Measurements from ENCODE around the gene PSMD13. TPM values are rescaled to one million over a fixed set of nuclear protein-coding genes. Genes with fewer than 3 reads are reported as not detected.
A peak's percentile ranks its signal among the peaks of the same experiment; 100 is the strongest.

The PSMD13 gene
- total and polyA plus RNA-seq, 2 of the 13 experiments (the other 11 are each of a cell fraction or from before 2014, with no cell fraction given) = 83.0 to 117 TPM

- in situ Hi-C loops (cut with HindIII; ENCODE audit: extremely low pct_ligation_motif_present, low pct_unique_long_range_greater_than_20kb) = no loop called here
- TF ChIP-seq, protein P1, sequence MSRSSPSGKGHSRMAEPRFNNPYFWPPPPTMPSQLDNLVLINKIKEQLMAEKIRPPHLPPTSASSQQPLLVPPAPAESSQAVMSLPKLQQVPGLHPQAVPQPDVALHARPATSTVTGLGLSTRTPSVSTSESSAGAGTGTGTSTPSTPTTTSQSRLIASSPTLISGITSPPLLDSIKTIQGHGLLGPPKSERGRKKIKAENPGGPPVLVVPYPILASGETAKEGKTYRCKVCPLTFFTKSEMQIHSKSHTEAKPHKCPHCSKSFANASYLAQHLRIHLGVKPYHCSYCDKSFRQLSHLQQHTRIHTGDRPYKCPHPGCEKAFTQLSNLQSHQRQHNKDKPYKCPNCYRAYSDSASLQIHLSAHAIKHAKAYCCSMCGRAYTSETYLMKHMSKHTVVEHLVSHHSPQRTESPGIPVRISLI (CRISPR knock-in tag; IDR thresholded peaks at IDR 0.05; ENCODE audit: borderline replicate concordance) = no peak
- TF ChIP-seq, protein P2, sequence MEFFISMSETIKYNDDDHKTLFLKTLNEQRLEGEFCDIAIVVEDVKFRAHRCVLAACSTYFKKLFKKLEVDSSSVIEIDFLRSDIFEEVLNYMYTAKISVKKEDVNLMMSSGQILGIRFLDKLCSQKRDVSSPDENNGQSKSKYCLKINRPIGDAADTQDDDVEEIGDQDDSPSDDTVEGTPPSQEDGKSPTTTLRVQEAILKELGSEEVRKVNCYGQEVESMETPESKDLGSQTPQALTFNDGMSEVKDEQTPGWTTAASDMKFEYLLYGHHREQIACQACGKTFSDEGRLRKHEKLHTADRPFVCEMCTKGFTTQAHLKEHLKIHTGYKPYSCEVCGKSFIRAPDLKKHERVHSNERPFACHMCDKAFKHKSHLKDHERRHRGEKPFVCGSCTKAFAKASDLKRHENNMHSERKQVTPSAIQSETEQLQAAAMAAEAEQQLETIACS (CRISPR knock-in tag; IDR thresholded peaks at IDR 0.05) = peak; percentile 76
- TF ChIP-seq ZNF687 (CRISPR knock-in tag; IDR thresholded peaks at IDR 0.05) (peak; percentile 69), TRIM24 (CRISPR knock-in tag; IDR thresholded peaks at IDR 0.05) (no peak), ZNF20 (CRISPR knock-in tag; IDR thresholded peaks at IDR 0.05) (no peak), MYC (CRISPR knock-in tag; IDR thresholded peaks at IDR 0.05; ENCODE audit: borderline replicate concordance) (peak; percentile 28; the same call in 1 of the 2 replicates), TAF15 (IDR thresholded peaks at IDR 0.05; ENCODE audit: low read depth, low read length, poor library complexity, severe bottlenecking) (no peak), ZBTB37 (CRISPR knock-in tag; IDR thresholded peaks at IDR 0.05) (no peak)
- TF ChIP-seq, protein P3, sequence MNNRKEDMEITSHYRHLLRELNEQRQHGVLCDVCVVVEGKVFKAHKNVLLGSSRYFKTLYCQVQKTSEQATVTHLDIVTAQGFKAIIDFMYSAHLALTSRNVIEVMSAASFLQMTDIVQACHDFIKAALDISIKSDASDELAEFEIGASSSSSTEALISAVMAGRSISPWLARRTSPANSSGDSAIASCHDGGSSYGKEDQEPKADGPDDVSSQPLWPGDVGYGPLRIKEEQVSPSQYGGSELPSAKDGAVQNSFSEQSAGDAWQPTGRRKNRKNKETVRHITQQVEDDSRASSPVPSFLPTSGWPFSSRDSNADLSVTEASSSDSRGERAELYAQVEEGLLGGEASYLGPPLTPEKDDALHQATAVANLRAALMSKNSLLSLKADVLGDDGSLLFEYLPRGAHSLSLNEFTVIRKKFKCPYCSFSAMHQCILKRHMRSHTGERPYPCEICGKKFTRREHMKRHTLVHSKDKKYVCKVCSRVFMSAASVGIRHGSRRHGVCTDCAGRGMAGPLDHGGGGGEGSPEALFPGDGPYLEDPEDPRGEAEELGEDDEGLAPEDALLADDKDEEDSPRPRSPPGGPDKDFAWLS (CRISPR knock-in tag; IDR thresholded peaks at IDR 0.05; ENCODE audit: borderline replicate concordance) = no peak
- TF ChIP-seq, protein P4, sequence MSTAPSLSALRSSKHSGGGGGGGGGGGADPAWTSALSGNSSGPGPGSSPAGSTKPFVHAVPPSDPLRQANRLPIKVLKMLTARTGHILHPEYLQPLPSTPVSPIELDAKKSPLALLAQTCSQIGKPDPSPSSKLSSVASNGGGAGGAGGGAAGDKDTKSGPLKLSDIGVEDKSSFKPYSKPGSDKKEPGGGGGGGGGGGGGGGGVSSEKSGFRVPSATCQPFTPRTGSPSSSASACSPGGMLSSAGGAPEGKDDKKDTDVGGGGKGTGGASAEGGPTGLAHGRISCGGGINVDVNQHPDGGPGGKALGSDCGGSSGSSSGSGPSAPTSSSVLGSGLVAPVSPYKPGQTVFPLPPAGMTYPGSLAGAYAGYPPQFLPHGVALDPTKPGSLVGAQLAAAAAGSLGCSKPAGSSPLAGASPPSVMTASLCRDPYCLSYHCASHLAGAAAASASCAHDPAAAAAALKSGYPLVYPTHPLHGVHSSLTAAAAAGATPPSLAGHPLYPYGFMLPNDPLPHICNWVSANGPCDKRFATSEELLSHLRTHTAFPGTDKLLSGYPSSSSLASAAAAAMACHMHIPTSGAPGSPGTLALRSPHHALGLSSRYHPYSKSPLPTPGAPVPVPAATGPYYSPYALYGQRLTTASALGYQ (CRISPR knock-in tag; IDR thresholded peaks at IDR 0.05) = no peak
These were observed 43.4 kb downstream of the PSMD13 start for GRCh38 chr11:279966-280705.

More at GRCh38 chr11:279966-280705, 43.4 kb downstream of the PSMD13 start:
- no peak overlapping the region for H3K27ac ChIP-seq (ENCODE audit: extremely low read length, insufficient read depth, low read length)
- no TSS peak for BruUV-seq (replicated peaks)
- no peaks in the 10 kb centered on the region for H4K20me1 ChIP-seq (ENCODE audit: insufficient read depth, low read length)
- POLR2A ChIA-PET = no interaction called here
- peak overlapping the region; percentile 55 for H3K4me2 ChIP-seq (ENCODE audit: low read depth, low read length)
- 10% methylated on average over 6 of the region's 85 CpGs for WGBS (ENCODE audit: low lambda C conversion rate)
- peak overlapping the region in 2 of 3 experiments; percentile 19 to 48; a peak in 2 of 6 replicates for H3K4me3 ChIP-seq (replicated peaks in 1 of 3; ENCODE audit: insufficient read depth in 1 of 3, low read depth in 2 of 3, low read length in 3 of 3)
- no peak for FAIRE-seq
- no peaks in the 10 kb centered on the region for H3K36me3 ChIP-seq (replicated peaks in 1 of 2; ENCODE audit: control insufficient read depth in 1 of 2, insufficient read depth in 2 of 2, low read length in 2 of 2)
- H3K27me3 ChIP-seq (ENCODE audit: control insufficient read depth in 1 of 2, insufficient read depth in 2 of 2, low read length in 2 of 2) = peaks cover 7 to 68% of the 10 kb centered on the region in 2 experiments
- intact Hi-C loops (cut with micrococcal nuclease; ENCODE audit: unreplicated experiment) = no loop called here
- CTCF ChIA-PET (ENCODE audit: low intra/inter-chr PET ratio, low total read pairs) = no interaction called here
- no peak overlapping the region for H2AFZ ChIP-seq (ENCODE audit: low read length)
- H3K4me1 ChIP-seq (ENCODE audit: insufficient read depth, low read length) = peaks cover 16% of the 10 kb centered on the region
- H3K9ac ChIP-seq (ENCODE audit: insufficient read depth, low read depth, low read length) = no peak overlapping the region
- H3K9me3 ChIP-seq (ENCODE audit: low read length) = no peaks in the 10 kb centered on the region
- no peak for DNase-seq (ENCODE audit: low spot score)
- no peaks in the 10 kb centered on the region for H3K79me2 ChIP-seq (ENCODE audit: insufficient read depth, low read length)
- ATAC-seq = peak; percentile 35

All from HepG2 (cell line).